Body of pancreas (tissue), 4 donors: ENCODE results near the gene TMEM63C. TPM values are rescaled to one million over a fixed set of nuclear protein-coding genes. Genes with fewer than 3 reads are reported as not detected.

ENCODE experiments used
- ATAC-seq: fragments of 150-250 bp; one replicate; pipeline ENCODE4 v1.9.1; 2016
- DNase-seq, 4 donors: peaks; one replicate each; pipeline ENCODE4 v3.0.0-alpha.2; 2019
- H3K27ac ChIP-seq, 4 donors: fragments of 200-600 bp; sonication (generic); 1 replicate in 3 of 4; 2 replicates in 1 of 4; pipeline versions ENCODE4 v1.5.1 to v1.6.1; 2016 to 2019; ENCODE audit warnings: mild to moderate bottlenecking in 1 of 4, mixed read lengths in 1 of 4, moderate library complexity in 1 of 4
- H3K27me3 ChIP-seq, 2 donors: fragments of 200-600 bp; sonication (generic); one replicate each; pipeline ENCODE4 v1.6.0; 2016; ENCODE audit warnings: mild to moderate bottlenecking in 1 of 2
- H3K36me3 ChIP-seq, 2 donors: fragments of 200-600 bp; sonication (generic); replicated peaks in 1 of 2; 2 replicates each; pipeline ENCODE4 v1.5.1; 2016; ENCODE audit warnings: low read depth in 2 of 2; ENCODE audit not compliant: insufficient read depth in 1 of 2
- H3K4me1 ChIP-seq: fragments of 200-600 bp; sonication (generic); one replicate; pipeline ENCODE4 v1.6.0; 2016
- H3K4me3 ChIP-seq, 2 donors: fragments of 200-600 bp; sonication (generic); 1 replicate in 1 of 2; 2 replicates in 1 of 2; pipeline ENCODE4 v1.5.1; 2016 to 2019
- H3K9me3 ChIP-seq, 3 donors: fragments of 200-600 bp; sonication (generic); 1 replicate in 2 of 3; 2 replicates in 1 of 3; pipeline ENCODE4 v1.5.1; 2016
- CTCF ChIP-seq, 7 experiments: fragments of 450-650 bp in 4 of 7; fragments of 200-600 bp in 3 of 7; sonication (generic) in 3 of 7; IDR thresholded peaks; one replicate each; pipeline ENCODE4 v1.5.1; 2016 to 2019; ENCODE audit warnings: antibody characterized with exemption in 7 of 7
- POLR2A ChIP-seq, 3 donors: fragments of 450-650 bp; IDR thresholded peaks; one replicate each; pipeline ENCODE4 v1.6.1; 2016; ENCODE audit warnings: antibody characterized with exemption in 3 of 3, mild to moderate bottlenecking in 2 of 3
- WGBS, 2 donors: methylation state at CpG; one replicate each; pipeline ENCODE4 v1.1.5; 2017; 5-methylcytosine and 5-hydroxymethylcytosine counted together
- intact Hi-C: fragments of 100-400 bp; cut with DNase I; formaldehyde crosslinking; loops from one replicate; pipeline ENCODE4 v1.15.1; 2023
- total RNA-seq, 2 donors: library from RNA; depleted of rRNA; stranded (reverse); fragments of >200 nt; gene quantifications; one replicate each; pipeline ENCODE4 v1.1.0, GENCODE V29; 2016

TMEM63C gene
- total RNA-seq, 2 donors from 2014 or later: 0.33 to 3.6 TPM

- TF ChIP-seq POLR2A (IDR thresholded peaks at IDR 0.05) (no peak), CTCF (IDR thresholded peaks at IDR 0.05) (no peak)
- 93 to 95% methylated on average over 1 of the region's 1 CpG for WGBS, 2 donors
- no peaks in the 10 kb centered on the region for H3K36me3 ChIP-seq
- no peak overlapping the region for H3K4me3 ChIP-seq
- ATAC-seq (no peak), DNase-seq (no peak)
- H3K27ac ChIP-seq: no peak overlapping the region
- H3K9me3 ChIP-seq: no peaks in the 10 kb centered on the region
- H3K4me1 ChIP-seq: no peaks in the 10 kb centered on the region
- no peaks in the 10 kb centered on the region for H3K27me3 ChIP-seq
- intact Hi-C loops: no loop called here
Measured at GRCh38 chr14:77246784-77247183, 65.2 kb downstream of the TMEM63C start.

GRCh38 chr14:77248666-77249065 lies 67.1 kb downstream of the TMEM63C start:
- DNase-seq: no peak
- Histone ChIP-seq H3K36me3 (no peaks in the 10 kb centered on the region), H3K27ac (no peak overlapping the region), H3K27me3 (no peaks in the 10 kb centered on the region), H3K4me3 (no peak overlapping the region), H3K4me1 (no peaks in the 10 kb centered on the region), H3K9me3 (no peaks in the 10 kb centered on the region)
- 86 to 92% methylated on average over 2 to 6 of the region's 7 CpGs for WGBS, 2 donors
- no peak for ATAC-seq
- TF ChIP-seq POLR2A (IDR thresholded peaks at IDR 0.05): no peak
- no peak for TF ChIP-seq CTCF (IDR thresholded peaks at IDR 0.05)
- intact Hi-C loops: no loop called here

GRCh38 chr14:77249286-77249685 lies 67.7 kb downstream of the TMEM63C start:
- H3K9me3 ChIP-seq: no peaks in the 10 kb centered on the region
- DNase-seq: no peak
- no peaks in the 10 kb centered on the region for H3K36me3 ChIP-seq
- 84 to 87% methylated on average over 7 of the region's 7 CpGs for WGBS, 2 donors
- no peak for ATAC-seq
- H3K27me3 ChIP-seq: no peaks in the 10 kb centered on the region
- TF ChIP-seq POLR2A (IDR thresholded peaks at IDR 0.05): no peak
- no peak for TF ChIP-seq CTCF (IDR thresholded peaks at IDR 0.05)
- H3K27ac ChIP-seq: no peak overlapping the region
- H3K4me3 ChIP-seq: no peak overlapping the region
- intact Hi-C loops: no loop called here
- no peaks in the 10 kb centered on the region for H3K4me1 ChIP-seq

GRCh38 chr14:77250927-77251326 lies 69.3 kb downstream of the TMEM63C start:
- H3K4me1 ChIP-seq: no peaks in the 10 kb centered on the region
- H3K27me3 ChIP-seq: no peaks in the 10 kb centered on the region
- no peak overlapping the region for H3K4me3 ChIP-seq
- 73 to 96% methylated on average over 6 of the region's 6 CpGs for WGBS, 2 donors
- H3K36me3 ChIP-seq: no peaks in the 10 kb centered on the region
- DNase-seq (no peak), ATAC-seq (no peak)
- TF ChIP-seq CTCF (IDR thresholded peaks at IDR 0.05) (no peak), POLR2A (IDR thresholded peaks at IDR 0.05) (no peak)
- H3K9me3 ChIP-seq: no peaks in the 10 kb centered on the region
- no peak overlapping the region for H3K27ac ChIP-seq
- intact Hi-C loops: no loop called here

- intact Hi-C loops: no loop called here
- DNase-seq (no peak), ATAC-seq (no peak)
- Histone ChIP-seq H3K9me3 (no peaks in the 10 kb centered on the region), H3K27me3 (no peaks in the 10 kb centered on the region), H3K27ac (no peak overlapping the region), H3K36me3 (no peaks in the 10 kb centered on the region), H3K4me3 (no peak overlapping the region), H3K4me1 (no peaks in the 10 kb centered on the region)
- TF ChIP-seq POLR2A (IDR thresholded peaks at IDR 0.05): no peak
- no peak for TF ChIP-seq CTCF (IDR thresholded peaks at IDR 0.05)
- 93 to 95% methylated on average over 6 to 11 of the region's 11 CpGs for WGBS, 2 donors
Measured at GRCh38 chr14:77251870-77252269, 70.3 kb downstream of the TMEM63C start.
